ENCODE data around the gene PSMB5. TPM values are rescaled to one million over a fixed set of nuclear protein-coding genes. Genes with fewer than 3 reads are reported as not detected.
A peak's percentile ranks its signal among the peaks of the same experiment; 100 is the strongest.

The PSMB5 gene
- total RNA-seq, 4 donors from 2014 or later, result 8.6 to 85.1 (median 42.5) TPM

DNA sequence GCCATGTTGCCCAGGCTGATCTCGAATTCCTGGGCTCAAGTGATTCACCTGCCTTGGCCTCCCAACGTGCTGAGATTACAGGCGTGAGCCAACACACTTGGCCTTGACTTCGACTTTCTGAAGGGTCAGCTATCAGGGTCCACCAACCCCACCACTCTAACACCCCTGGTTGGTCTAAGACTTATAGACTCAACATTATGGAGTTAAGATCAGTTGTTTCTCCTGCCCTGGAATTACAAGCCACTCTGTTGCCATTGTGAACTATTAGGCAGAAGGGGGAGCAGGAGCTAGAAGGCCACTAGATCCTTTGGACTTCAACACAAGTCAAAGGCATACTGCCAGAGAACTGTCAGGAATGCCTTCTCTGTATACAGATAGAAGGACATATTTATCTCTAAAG lies 5.4 kb upstream of the PSMB5 start:
- no peak overlapping the region for H3K27ac ChIP-seq
- no peaks in the 10 kb centered on the region for H3K36me3 ChIP-seq
- 80 to 94% methylated on average over 4 of the region's 4 CpGs for WGBS, 2 donors (ENCODE audit: low coverage in 1 of 2)
- H3K4me1 ChIP-seq, result peaks cover 0 to 2% (median 0%) of the 10 kb centered on the region in 4 donors
- no peak for DNase-seq
- intact Hi-C loops (cut with DNase I; ENCODE audit: low total_unique reads), result no loop called here
- in situ Hi-C loops (cut with MboI; ENCODE audit: low pct_ligation_motif_present in 1 of 4, low pct_unique_long_range_greater_than_20kb in 1 of 4, low sequenced_read_pairs in 3 of 4), result no loop called here
- H3K9me3 ChIP-seq, result no peaks in the 10 kb centered on the region
- H3K4me3 ChIP-seq, result no peak overlapping the region
- no peaks in the 10 kb centered on the region for H3K27me3 ChIP-seq
- TF ChIP-seq EP300 (IDR thresholded peaks at IDR 0.05; ENCODE audit: low read depth) (no peak), POLR2AphosphoS5 (IDR thresholded peaks at IDR 0.05) (no peak), POLR2A (IDR thresholded peaks at IDR 0.05) (no peak)
- TF ChIP-seq, protein P1, sequence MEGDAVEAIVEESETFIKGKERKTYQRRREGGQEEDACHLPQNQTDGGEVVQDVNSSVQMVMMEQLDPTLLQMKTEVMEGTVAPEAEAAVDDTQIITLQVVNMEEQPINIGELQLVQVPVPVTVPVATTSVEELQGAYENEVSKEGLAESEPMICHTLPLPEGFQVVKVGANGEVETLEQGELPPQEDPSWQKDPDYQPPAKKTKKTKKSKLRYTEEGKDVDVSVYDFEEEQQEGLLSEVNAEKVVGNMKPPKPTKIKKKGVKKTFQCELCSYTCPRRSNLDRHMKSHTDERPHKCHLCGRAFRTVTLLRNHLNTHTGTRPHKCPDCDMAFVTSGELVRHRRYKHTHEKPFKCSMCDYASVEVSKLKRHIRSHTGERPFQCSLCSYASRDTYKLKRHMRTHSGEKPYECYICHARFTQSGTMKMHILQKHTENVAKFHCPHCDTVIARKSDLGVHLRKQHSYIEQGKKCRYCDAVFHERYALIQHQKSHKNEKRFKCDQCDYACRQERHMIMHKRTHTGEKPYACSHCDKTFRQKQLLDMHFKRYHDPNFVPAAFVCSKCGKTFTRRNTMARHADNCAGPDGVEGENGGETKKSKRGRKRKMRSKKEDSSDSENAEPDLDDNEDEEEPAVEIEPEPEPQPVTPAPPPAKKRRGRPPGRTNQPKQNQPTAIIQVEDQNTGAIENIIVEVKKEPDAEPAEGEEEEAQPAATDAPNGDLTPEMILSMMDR (IDR thresholded peaks at IDR 0.05), result no peak

DNA sequence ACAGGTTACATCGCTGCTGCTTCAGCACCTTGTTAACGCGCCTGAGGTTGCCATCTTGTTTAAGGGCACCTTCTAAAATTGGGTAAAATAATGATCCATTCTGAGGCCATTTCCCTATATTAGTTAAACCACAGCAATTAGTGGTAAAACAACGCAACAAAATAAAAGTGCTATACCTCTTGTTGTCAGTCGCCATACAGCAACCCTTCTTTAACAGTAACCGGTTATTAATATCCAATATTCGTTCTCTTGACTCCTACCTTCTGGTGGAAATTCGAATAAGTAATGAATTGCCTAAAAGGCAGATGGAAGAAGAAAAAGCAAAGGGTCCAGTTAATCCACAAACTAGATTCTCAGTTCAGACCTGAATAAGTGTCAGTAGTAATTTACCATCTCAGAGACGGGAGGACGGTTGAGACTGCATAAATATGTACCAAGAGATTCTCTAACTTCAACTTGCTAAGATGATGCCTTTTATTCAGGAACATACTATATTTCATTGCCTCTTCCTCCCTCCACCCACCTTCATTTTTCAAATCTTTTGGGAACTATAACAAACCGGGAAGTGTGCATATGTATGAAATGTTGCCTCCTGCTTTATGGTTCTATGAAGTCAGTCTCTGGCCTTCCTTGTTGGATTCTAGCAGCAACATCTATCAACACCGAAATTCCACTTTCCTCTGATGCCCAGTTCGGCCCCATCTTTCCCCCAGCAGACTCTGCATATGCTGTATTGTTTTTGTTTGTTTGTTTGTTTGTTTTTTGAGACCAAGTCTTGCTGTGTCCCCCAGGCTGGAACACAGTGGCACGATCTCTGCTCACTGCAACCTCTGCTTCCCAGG lies 824 bp upstream of the PSMB5 start:
- Histone ChIP-seq H3K4me1 (peaks cover 8 to 16% (median 11%) of the 10 kb centered on the region in 4 donors), H3K36me3 (peaks cover 0 to 25% (median 11%) of the 10 kb centered on the region in 4 donors), H3K27me3 (no peaks in the 10 kb centered on the region), H3K4me3 (peak overlapping the region in 3 of 4 donors; percentile 59 to 99 (median 80)), H3K9me3 (no peaks in the 10 kb centered on the region), H3K27ac (peak overlapping the region; percentile 91 to 96 (median 92))
- no peak for TF ChIP-seq EP300 (IDR thresholded peaks at IDR 0.05; ENCODE audit: low read depth)
- TF ChIP-seq, protein P1 (IDR thresholded peaks at IDR 0.05), result peak in 1 of 5 experiments; percentile 12
- intact Hi-C loops (cut with DNase I; ENCODE audit: low total_unique reads) (no loop called here), in situ Hi-C loops (cut with MboI; ENCODE audit: low pct_ligation_motif_present in 1 of 4, low pct_unique_long_range_greater_than_20kb in 1 of 4, low sequenced_read_pairs in 3 of 4) (no loop called here)
- no peak for DNase-seq
- 71 to 89% methylated on average over 10 to 14 of the region's 14 CpGs for WGBS, 2 donors (ENCODE audit: low coverage in 1 of 2)

DNA sequence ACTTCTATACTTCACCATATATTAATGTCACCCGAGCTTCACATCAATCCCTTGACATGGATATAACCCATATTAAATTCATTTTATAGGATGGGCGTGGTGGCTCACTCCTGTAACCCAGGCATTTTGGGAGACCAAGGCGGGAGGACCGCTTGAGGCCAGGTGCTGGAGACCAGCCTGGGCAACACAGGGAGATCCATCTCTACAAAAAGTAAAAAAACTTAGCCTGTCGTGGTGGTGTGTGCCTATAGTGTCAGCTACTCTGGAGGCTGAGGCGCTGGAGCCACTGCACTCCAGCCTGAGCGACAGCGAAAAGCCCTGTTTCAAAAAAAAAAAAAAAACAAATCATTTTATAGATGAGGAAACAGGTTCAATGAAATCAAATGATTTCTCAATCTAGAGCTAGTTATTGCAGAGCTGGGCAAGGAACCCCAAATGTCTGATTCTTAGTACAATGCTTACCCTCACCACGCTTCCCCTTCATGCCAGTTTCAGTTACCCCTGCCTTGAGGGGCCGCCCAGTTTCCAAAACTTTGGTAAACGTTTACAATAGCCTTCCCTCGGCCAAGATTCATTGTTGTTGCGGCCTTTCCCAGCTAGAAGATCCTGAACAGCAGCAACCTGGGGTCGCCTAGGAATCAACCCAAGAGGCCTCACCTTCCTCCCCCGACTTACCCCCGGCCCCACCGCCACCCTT lies 751 bp downstream of the PSMB5 start:
- no peaks in the 10 kb centered on the region for H3K9me3 ChIP-seq
- peak overlapping the region; percentile 59 to 99 (median 84) for H3K4me3 ChIP-seq
- TF ChIP-seq EP300 (IDR thresholded peaks at IDR 0.05; ENCODE audit: low read depth) (no peak), POLR2AphosphoS5 (IDR thresholded peaks at IDR 0.05) (no peak), POLR2A (IDR thresholded peaks at IDR 0.05) (no peak)
- TF ChIP-seq, protein P1 (IDR thresholded peaks at IDR 0.05), result no peak
- H3K27ac ChIP-seq, result peak overlapping the region; percentile 91 to 96 (median 92)
- intact Hi-C loops (cut with DNase I; ENCODE audit: low total_unique reads) (no loop called here), in situ Hi-C loops (cut with MboI; ENCODE audit: low pct_ligation_motif_present in 1 of 4, low pct_unique_long_range_greater_than_20kb in 1 of 4, low sequenced_read_pairs in 3 of 4) (no loop called here)
- H3K4me1 ChIP-seq, result peaks cover 8 to 22% (median 11%) of the 10 kb centered on the region in 4 donors
- no peaks in the 10 kb centered on the region for H3K27me3 ChIP-seq
- 32 to 45% methylated on average over 6 to 14 of the region's 17 CpGs for WGBS, 2 donors (ENCODE audit: low coverage in 1 of 2)
- H3K36me3 ChIP-seq, result peaks cover 0 to 32% (median 15%) of the 10 kb centered on the region in 4 donors
- no peak for DNase-seq

DNA sequence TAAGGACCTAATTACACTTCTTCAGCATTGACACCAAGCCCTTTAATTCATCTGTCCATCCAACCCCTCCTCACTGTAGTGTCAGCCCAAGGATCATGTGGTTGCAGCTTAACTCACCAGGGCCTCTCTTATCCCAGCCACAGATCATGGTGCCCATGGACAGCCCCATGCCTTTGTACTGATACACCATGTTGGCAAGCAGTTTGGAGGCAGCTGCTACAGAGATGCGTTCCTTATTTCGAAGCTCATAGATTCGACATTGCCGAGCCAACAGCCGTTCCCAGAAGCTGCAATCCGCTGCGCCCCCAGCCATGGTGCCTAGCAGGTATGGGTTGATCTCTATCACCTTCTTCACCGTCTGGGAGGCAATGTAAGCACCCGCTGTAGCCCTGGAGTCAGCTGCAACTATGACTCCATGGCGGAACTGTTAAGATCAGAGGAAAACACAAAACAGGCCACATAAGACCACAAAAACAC lies 1.4 kb downstream of the PSMB5 start:
- Histone ChIP-seq H3K4me1 (peaks cover 8 to 28% (median 11%) of the 10 kb centered on the region in 4 donors), H3K9me3 (no peaks in the 10 kb centered on the region), H3K27ac (no peak overlapping the region), H3K27me3 (no peaks in the 10 kb centered on the region), H3K4me3 (no peak overlapping the region), H3K36me3 (peaks cover 0 to 35% (median 15%) of the 10 kb centered on the region in 4 donors)
- DNase-seq, result no peak
- TF ChIP-seq, protein P1 (IDR thresholded peaks at IDR 0.05), result no peak
- TF ChIP-seq POLR2AphosphoS5 (IDR thresholded peaks at IDR 0.05) (no peak), POLR2A (IDR thresholded peaks at IDR 0.05) (no peak), EP300 (IDR thresholded peaks at IDR 0.05; ENCODE audit: low read depth) (no peak)
- WGBS, 2 donors (ENCODE audit: low coverage in 1 of 2), result 92 to 93% methylated on average over 3 to 10 of the region's 10 CpGs
- in situ Hi-C loops (cut with MboI; ENCODE audit: low pct_ligation_motif_present in 1 of 4, low pct_unique_long_range_greater_than_20kb in 1 of 4, low sequenced_read_pairs in 3 of 4), result no loop called here
- intact Hi-C loops (cut with DNase I; ENCODE audit: low total_unique reads), result no loop called here
